Mammary epithelial cell (primary cell): ENCODE results near the gene HSPBP1.

Source experiments
- EZH2 ChIP-seq: IDR thresholded peaks from 2 replicates; pipeline ENCODE4 v1.6.1; 2012; ENCODE audit warnings: low read length, inconsistent platforms, borderline replicate concordance
- TF ChIP-seq, protein P1 (sequence below), 2 donors: IDR thresholded peaks in 1 of 2; conservative IDR thresholded peaks in 1 of 2; 2 replicates each; pipeline ENCODE4 v1.5.1; 2011 to 2012; ENCODE audit warnings: inconsistent platforms in 2 of 2, low read length in 2 of 2, mild to moderate bottlenecking in 2 of 2, control low read depth in 1 of 2, low read depth in 1 of 2; ENCODE audit not compliant: insufficient read depth in 1 of 2; ENCODE audit errors: extremely low read depth in 1 of 2

DNA sequence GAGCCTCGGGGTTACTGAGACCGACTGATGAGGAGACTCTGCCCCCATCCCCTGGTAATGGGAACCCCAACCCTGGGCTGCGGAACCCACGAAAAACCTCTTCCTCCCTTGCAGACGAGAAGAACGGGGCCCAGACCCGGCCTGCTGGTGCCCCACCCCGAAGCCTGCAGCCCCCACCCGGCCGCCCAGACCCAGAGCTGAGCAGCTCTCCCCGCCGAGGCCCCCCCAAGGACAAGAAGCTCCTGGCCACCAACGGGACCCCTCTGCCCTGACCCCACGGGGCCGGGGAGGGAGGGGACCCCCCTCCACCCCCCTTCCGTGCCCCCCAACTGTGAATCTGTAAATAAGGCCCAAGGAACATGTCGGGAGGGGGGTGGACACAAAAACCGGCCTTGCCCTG lies 31.9 kb upstream of the HSPBP1 start:
- TF ChIP-seq, protein P1, sequence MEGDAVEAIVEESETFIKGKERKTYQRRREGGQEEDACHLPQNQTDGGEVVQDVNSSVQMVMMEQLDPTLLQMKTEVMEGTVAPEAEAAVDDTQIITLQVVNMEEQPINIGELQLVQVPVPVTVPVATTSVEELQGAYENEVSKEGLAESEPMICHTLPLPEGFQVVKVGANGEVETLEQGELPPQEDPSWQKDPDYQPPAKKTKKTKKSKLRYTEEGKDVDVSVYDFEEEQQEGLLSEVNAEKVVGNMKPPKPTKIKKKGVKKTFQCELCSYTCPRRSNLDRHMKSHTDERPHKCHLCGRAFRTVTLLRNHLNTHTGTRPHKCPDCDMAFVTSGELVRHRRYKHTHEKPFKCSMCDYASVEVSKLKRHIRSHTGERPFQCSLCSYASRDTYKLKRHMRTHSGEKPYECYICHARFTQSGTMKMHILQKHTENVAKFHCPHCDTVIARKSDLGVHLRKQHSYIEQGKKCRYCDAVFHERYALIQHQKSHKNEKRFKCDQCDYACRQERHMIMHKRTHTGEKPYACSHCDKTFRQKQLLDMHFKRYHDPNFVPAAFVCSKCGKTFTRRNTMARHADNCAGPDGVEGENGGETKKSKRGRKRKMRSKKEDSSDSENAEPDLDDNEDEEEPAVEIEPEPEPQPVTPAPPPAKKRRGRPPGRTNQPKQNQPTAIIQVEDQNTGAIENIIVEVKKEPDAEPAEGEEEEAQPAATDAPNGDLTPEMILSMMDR (conservative IDR thresholded peaks at IDR 0.05 in 1 of 2, IDR thresholded peaks at IDR 0.05 in 1 of 2; ENCODE audit: extremely low read depth in 1 of 2, insufficient read depth in 1 of 2, low read depth in 1 of 2, low read length in 2 of 2), result no peak
- no peak for TF ChIP-seq EZH2
